T-helper 1 cell (primary cell): ENCODE data around the gene TXNDC5.

ENCODE experiments used
- DNase-seq, 5 donors: peaks; one replicate each; pipeline ENCODE4 v3.0.0-alpha.2; 2012 to 2020

Gene TXNDC5

DNA sequence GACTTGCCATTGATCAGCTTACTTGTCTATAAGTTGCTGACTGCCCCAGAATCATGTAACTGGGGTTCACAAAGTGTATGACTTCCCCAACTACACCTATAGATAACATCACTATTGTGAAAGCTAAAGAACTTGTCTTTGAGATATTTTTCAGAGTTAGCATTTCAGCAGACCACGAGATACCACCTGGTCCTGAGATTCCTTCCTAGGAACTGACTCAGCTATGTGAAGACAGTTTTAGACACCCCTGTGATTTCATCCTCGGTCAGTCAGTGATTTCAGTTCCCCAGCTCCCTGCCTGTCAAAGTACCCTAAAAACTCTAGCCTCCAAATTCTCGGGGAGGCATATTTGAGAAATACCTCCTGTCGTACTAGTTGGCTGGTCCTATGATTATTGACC is 62.4 kb downstream of the TXNDC5 start:
- DNase-seq: no peak

GRCh38 chr6:7846966-7847818 is 63.4 kb downstream of the TXNDC5 start:
- no peak for DNase-seq

DNA sequence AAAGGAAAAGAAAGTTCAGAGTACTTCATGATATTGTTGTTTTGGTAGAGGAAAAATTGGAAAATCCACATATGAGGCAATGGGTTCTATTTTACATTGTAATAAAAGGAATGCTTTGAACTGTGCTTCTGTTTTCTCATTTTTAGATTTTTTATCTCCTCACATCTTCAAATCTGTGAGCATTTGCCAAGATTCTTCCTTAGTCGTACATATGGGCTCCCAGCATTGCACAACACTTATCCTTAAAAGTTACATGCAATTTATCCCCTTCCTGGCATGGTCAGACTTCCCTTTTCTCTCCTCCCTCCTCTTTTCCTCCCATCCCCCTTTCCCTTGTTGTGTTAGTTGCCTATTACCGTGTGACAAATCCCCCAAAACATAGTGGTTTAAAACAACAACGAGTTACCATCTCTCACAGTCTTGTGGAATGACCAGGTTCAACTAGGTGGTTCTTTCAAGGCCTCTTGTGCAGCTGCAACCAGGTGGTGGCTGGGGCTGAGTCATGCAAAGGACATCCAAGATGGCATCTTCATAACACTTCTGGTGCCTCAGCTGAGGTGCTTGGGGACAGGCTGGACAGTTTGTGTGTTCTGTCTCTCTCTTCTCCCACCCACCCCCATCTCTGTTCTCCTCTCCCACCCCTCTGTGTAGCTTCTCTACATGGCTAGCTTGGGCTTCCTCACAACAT is 68.7 kb downstream of the TXNDC5 start:
- DNase-seq: no peak

DNA sequence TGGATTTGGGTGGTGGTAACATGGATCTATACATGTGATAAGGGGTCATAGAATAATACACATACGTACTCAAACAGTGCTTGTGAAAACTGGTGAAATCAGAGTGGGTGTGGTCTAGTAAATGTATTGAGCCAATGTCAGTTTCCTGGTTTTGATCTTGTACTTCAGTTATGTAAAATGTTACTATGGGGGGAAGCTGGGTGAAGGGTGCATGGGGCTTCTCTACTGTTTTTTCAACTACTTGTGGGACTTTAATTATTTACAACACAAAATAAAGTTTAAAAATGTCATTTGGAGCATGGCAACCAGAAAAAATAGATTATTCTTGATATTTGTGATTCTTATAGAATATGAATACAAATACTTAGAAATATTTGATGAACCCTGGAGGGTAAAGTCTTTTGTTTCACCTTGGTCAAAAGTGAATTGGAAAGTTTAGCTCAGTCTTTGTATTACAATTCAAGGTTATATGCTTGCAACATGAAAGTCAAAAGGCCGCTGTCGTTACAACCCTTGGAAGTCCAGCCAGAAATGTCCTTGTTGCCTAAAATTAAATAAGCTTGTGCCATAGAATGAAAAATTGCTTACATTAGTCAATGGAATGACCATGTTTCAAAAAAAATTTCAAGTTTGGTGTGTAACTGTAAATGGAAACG is 74.1 kb downstream of the TXNDC5 start:
- DNase-seq: no peak

DNA sequence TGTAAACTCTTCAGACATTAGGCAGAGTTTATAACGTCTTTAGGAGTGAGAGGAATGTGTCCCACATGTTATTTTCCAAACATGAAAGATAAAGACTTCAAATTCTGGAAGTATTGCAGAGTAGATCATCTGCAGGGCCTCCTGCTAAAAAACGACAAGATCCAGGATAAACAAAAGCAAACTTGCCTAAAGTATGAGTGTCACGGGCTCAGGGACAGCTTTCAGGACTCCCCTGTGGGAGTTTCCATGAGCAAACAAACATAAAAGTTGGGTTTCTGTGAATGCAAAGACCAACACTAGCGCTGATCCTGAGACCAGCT is 76.9 kb downstream of the TXNDC5 start:
- DNase-seq: no peak

- no peak for DNase-seq
Measured at GRCh38 chr6:7832904-7833750, 77.5 kb downstream of the TXNDC5 start.
